ENCODE results near the gene EBF3. TPM values are rescaled to one million over a fixed set of nuclear protein-coding genes. Genes with fewer than 3 reads are reported as not detected.

Gene EBF3
- total RNA-seq, 6 experiments from 2014 or later, result 0.12 TPM; not detected in 5

DNA sequence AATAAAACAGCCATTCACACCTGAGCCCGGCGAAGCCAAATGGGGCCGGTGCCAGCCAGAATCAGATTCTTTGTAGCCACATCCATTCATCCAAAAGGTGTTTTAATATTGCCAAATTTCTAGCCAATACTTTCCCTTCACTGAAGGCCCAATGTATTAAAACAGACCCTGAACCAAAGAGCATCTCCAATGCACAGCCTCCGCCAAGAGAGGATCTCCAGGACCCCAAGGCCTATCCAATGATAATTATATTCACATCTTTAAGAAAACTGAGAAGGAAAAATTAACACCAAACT is 12.2 kb downstream of the EBF3 start:
- H3K27ac ChIP-seq, result no peak overlapping the region
- DNase-seq (no peak), ATAC-seq (no peak)
- H3K36me3 ChIP-seq, result no peaks in the 10 kb centered on the region
- no peak overlapping the region for H3K4me3 ChIP-seq
- H3K9me3 ChIP-seq, result no peaks in the 10 kb centered on the region
- peaks cover 0 to 19% of the 10 kb centered on the region in 2 donors for H3K27me3 ChIP-seq
- H3K4me1 ChIP-seq, result no peaks in the 10 kb centered on the region
- intact Hi-C loops (cut with DNase I), result no loop called here
- whole genome bisulfite sequencing (ENCODE audit: insufficient coverage, low coverage, low lambda C conversion rate, missing lambda C conversion rate), result 100% methylated on average over 4 of the region's 4 CpGs
- TF ChIP-seq POLR2A (IDR thresholded peaks at IDR 0.05) (no peak), CTCF (IDR thresholded peaks at IDR 0.05) (no peak)

GRCh38 chr10:129951101-129951969 is 12.7 kb downstream of the EBF3 start:
- Histone ChIP-seq H3K36me3 (no peaks in the 10 kb centered on the region), H3K9me3 (no peaks in the 10 kb centered on the region), H3K4me3 (no peak overlapping the region), H3K27me3 (peaks cover 0 to 13% of the 10 kb centered on the region in 2 donors), H3K4me1 (no peaks in the 10 kb centered on the region), H3K27ac (no peak overlapping the region)
- ATAC-seq, result no peak
- intact Hi-C loops (cut with DNase I), result no loop called here
- DNase-seq, result no peak
- WGBS (ENCODE audit: insufficient coverage, low coverage, low lambda C conversion rate, missing lambda C conversion rate), result 73% methylated on average over 15 of the region's 30 CpGs
- TF ChIP-seq POLR2A (IDR thresholded peaks at IDR 0.05), result no peak
- TF ChIP-seq CTCF (IDR thresholded peaks at IDR 0.05), result no peak

DNA sequence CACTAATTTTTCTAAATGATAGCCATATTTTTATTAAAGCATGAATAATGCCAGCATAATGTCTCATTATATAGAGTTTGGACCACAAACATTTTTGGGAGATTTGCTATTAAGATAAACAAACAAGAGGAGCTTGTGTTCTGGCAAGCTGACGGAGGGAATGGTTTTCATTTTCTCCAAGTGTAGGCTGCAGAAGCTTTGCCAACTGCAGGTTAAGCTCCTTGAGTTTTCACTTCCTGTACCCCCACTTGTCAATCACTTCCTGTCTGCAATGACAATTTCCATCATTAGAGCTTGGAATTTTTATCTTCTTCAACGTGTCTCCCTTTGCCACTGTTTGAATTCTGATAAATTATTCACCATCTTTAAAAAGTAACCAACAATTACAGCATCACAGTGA is 13.4 kb downstream of the EBF3 start:
- ATAC-seq (no peak), DNase-seq (no peak)
- no peaks in the 10 kb centered on the region for H3K4me1 ChIP-seq
- H3K27ac ChIP-seq, result no peak overlapping the region
- no peaks in the 10 kb centered on the region for H3K9me3 ChIP-seq
- intact Hi-C loops (cut with DNase I), result no loop called here
- no peak overlapping the region for H3K4me3 ChIP-seq
- no peaks in the 10 kb centered on the region for H3K36me3 ChIP-seq
- H3K27me3 ChIP-seq, result peaks cover 0 to 12% of the 10 kb centered on the region in 2 donors
- TF ChIP-seq POLR2A (IDR thresholded peaks at IDR 0.05), result no peak
- no peak for TF ChIP-seq CTCF (IDR thresholded peaks at IDR 0.05)
- 51% methylated on average over 2 of the region's 2 CpGs for WGBS (ENCODE audit: insufficient coverage, low coverage, low lambda C conversion rate, missing lambda C conversion rate)

DNA sequence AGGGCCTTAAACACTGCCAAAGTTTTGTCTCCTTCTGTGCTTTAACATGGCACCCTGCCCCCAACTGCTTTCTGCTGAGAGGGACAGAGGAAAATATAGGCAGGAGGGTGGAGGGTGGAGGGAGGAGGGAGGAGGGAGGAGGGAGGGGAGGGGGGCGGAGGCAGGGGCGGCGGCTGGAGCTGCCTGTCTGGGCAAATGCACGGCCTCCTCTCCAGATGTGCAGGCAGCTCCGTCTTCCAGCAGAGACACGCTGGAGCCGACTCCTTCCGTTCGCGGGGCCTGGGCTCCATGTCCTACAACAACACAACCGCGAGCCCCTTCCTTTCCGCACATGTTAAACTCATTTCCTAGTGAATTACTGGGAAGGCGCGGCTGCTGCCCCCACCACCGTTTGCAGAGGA is 14.2 kb downstream of the EBF3 start:
- 4% methylated on average over 11 of the region's 16 CpGs for WGBS (ENCODE audit: insufficient coverage, low coverage, low lambda C conversion rate, missing lambda C conversion rate)
- peaks cover 0 to 12% of the 10 kb centered on the region in 2 donors for H3K27me3 ChIP-seq
- intact Hi-C loops (cut with DNase I), result no loop called here

More for the DNA sequence above, 14.2 kb downstream of the EBF3 start:
- H3K27ac ChIP-seq, result no peak overlapping the region
- H3K9me3 ChIP-seq, result no peaks in the 10 kb centered on the region
- H3K36me3 ChIP-seq, result no peaks in the 10 kb centered on the region
- ATAC-seq (peak in 3 of 4 donors; percentile 50 to 62 (median 55)), DNase-seq (no peak)
- H3K4me3 ChIP-seq, result no peak overlapping the region
- TF ChIP-seq POLR2A (IDR thresholded peaks at IDR 0.05), result no peak
- no peak for TF ChIP-seq CTCF (IDR thresholded peaks at IDR 0.05)
- H3K4me1 ChIP-seq, result no peaks in the 10 kb centered on the region
